Measurements from ENCODE around the gene CSTF2T.

CSTF2T gene, protein sequence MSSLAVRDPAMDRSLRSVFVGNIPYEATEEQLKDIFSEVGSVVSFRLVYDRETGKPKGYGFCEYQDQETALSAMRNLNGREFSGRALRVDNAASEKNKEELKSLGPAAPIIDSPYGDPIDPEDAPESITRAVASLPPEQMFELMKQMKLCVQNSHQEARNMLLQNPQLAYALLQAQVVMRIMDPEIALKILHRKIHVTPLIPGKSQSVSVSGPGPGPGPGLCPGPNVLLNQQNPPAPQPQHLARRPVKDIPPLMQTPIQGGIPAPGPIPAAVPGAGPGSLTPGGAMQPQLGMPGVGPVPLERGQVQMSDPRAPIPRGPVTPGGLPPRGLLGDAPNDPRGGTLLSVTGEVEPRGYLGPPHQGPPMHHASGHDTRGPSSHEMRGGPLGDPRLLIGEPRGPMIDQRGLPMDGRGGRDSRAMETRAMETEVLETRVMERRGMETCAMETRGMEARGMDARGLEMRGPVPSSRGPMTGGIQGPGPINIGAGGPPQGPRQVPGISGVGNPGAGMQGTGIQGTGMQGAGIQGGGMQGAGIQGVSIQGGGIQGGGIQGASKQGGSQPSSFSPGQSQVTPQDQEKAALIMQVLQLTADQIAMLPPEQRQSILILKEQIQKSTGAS

GRCh38 chr10:51699475-51700227 lies at the start of gene CSTF2T:
Gene CSTF2T (minus strand): TSS chr10:51699595. CDS start chr10:51699549, 46 bp downstream.
- DNase-seq, result peak; percentile 97

DNA sequence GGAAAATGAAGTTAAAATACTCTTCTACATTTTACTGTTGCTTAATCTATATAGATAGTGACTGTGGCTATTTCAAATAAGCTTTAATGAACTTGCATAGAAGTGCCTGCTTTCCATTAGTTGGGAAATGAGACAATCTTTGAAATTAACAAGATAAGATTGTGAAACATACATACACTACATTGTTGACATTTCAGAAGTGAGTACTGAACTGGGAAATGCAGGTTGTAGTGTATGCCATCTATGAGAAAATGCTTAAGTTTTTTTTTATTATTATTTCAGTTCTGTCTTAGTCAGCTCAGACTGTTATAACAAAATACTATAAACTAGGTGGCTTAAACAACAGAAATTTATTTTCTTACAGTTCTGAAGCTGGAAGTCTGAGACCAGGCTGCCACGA lies 49.6 kb upstream of the CSTF2T start:
- no peak for DNase-seq

DNA sequence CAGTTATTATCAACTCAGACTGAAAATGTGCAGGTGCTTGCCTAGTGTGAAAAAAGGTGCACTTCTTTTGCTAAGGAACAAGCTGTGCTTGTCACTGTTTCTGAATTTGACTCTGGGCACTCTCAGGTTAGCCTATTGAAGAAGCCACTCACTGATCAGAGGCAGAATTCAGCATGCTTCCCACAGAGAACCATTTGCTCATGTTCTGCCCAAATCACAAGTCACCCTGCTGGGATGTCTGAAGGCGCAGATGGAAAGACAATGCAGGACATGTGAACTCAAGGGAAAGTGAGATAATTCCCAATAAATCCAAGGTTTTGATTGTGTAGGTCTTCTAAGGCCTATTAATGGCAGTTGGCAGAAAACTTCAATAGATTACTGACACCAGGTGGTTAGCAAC lies 47.8 kb upstream of the CSTF2T start:
- DNase-seq, result no peak

- DNase-seq, result no peak
Measured at GRCh38 chr10:51745397-51745796, 46.0 kb upstream of the CSTF2T start.

GRCh38 chr10:51744235-51745000 lies 45.0 kb upstream of the CSTF2T start:
- no peak for DNase-seq

DNA sequence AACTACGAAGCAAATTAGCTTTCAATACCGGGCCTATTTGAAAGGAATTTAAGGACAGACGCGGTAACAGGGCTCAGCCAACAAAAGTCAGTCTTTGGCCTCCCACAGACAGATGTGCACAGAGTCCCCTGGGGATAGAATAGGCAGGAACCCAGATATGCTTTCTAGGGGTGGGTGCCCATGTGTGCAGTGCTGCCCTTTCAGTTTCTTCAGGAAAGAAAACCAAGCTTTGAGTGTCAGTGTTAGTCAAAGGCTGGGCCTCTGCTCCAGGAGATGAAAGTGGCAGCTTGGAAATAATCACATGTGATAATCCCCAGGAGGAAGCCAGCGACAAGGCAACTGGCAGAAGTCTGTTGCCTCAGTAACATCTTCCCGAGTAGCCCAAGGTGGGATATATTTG lies 43.8 kb upstream of the CSTF2T start:
- peak; percentile 52 for DNase-seq

DNA sequence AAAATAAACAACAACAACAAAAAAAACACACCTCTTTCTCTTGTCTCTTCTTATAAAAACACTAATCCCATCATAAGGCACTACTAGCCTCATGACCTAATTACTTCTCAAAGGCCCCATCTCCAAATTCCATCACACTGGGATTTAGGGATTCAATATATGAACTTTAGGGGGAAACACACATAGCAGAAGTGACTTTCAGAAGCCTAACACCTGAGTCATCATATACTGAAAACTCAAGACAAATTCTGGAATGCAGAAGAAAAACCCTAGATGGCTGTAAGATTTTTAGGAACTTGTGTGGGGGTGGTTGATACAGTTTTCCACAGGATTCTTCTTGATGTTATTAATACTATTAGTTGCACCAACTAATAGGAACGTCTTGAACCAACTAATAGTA lies 33.7 kb upstream of the CSTF2T start:
- DNase-seq, result no peak

DNA sequence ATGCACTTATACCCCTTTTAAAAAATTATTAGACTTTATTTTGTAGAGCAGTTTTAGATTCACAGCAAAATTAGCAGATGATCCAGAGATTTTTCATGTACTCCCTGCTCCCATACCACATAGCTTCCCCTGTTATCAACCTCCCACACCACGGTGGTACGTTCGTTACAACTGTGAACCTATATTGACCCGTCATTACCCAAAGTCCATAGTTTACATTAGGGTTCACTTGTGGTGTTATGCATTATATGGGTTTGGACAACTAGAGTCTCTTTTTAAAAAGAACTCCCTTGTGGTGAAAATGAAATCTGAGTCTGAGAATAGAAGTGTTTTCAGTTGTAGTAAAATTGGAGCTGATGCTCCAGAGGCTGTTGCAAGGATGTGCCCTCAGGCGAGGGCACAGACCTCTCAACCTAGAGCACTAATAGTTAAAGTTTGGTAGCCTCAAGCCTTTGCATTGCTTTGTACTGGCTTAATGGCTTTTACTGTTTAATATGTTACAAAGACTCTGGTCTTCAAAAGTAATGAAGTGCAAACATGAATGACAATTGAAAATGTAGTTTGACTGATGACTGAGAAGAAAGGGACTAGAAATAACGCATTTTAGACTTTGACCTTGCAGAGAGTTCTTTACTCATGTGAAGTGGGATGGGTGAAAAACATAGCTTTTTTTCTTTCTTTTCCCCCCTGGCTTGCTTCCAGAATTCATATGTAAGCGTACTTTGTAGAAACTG lies 30.6 kb upstream of the CSTF2T start:
- DNase-seq, result no peak

DNA sequence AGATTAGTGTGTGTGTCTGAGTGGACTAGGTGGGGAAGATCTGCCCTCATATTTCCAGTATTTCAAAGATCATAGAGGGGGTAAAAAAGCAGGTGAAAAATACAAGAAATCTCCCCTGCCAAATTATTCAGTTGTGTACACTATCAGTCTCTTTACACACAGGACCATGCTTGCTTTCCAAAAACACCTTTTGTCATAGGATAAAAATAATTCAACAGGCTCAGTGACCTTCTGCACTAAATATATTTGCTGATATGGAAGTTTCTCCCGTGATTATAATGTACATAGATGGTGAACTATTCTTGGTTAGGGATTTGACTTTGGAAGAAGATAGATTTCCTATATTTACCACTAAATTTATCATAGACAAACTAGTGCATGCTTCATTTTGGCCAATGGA lies 24.6 kb upstream of the CSTF2T start:
- no peak for DNase-seq

- no peak for DNase-seq
Measured at GRCh38 chr10:51718804-51719291, 19.5 kb upstream of the CSTF2T start.

GRCh38 chr10:51716981-51717380 lies 17.6 kb upstream of the CSTF2T start:
- no peak for DNase-seq

- no peak for DNase-seq
Measured at GRCh38 chr10:51711519-51711891, 12.1 kb upstream of the CSTF2T start.

DNA sequence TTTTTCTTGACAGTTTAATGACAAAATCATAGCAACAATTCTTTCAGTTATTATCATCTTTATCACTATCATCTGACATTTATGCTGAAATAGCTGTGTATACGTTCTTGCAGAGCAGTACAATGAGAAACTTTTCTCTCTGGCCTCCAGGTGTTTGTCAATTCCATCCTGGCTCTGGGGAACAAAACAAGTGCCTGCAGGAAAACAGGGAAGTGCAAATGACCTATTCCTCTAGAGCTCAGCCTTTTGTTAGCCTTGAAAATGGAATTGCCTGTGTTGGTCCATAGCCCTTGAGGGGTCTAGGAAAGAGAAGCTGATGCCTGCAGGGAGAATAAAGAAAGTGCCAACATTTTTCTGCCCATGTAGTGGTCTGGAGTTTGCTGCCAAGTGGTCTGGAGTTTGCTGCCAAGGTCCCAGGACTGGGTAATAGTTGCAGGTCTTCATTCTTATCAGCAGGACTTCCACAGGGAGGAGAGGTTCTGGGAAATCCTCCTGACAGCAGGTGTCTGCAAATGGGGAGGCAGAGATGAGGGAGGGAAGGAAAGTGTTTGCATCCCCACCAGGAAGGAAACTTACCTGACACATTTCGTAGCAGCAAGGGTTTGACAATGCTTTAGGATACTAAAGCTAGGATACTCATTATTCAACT lies 10.1 kb upstream of the CSTF2T start:
- DNase-seq, result no peak

DNA sequence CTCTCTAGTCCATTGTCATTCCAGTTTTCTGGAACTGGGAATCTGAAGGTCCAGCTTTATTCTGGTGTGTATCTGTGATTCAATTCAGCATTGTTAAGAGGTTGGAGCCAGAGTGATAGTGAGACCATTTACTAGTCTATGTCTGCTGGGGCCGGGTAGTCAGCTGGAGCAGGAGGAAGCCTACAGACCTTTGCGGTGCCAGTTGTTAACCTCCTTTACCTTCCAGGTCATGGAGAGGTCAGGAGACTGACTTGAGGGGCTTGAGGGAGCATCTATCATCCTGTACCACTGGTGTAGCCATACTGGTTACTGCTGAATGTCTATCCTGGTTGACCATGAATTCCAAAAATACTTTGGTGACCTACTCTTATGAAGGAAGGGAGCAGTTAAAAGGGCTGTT lies 9.2 kb upstream of the CSTF2T start:
- DNase-seq, result no peak

DNA sequence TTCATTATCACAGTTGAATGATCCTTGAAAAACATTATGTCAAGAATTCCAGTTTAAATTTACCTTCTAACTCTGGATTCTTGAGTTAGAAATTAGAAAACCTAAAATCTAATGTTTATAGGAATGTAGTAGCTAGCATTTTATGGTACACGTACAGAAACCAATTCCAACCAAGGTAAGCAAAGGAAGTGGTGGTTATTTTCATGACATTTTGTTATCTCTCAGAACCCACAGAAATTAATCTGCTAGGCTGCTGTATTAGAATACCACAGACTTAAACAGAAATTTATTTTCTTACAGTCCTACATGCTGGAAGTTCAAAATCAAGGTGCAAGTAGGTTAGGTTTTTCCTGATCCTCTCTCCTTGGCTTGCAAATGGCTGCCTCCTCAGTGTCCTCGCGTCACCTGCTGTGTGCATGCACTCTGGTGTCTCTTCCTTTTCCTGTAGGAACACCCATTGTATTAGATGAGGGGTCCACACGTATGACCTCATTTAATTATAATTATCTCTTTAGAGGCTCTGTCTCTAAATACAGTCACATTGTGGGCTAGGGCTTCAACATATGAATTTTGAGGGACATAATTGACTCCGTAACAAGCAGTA lies 8.5 kb upstream of the CSTF2T start:
- DNase-seq, result no peak

- DNase-seq, result no peak
Measured at GRCh38 chr10:51707392-51707791, 8.0 kb upstream of the CSTF2T start.

GRCh38 chr10:51706225-51706624 lies 6.8 kb upstream of the CSTF2T start:
- DNase-seq, result no peak

- no peak for DNase-seq
Measured at GRCh38 chr10:51705774-51706173, 6.4 kb upstream of the CSTF2T start.

DNA sequence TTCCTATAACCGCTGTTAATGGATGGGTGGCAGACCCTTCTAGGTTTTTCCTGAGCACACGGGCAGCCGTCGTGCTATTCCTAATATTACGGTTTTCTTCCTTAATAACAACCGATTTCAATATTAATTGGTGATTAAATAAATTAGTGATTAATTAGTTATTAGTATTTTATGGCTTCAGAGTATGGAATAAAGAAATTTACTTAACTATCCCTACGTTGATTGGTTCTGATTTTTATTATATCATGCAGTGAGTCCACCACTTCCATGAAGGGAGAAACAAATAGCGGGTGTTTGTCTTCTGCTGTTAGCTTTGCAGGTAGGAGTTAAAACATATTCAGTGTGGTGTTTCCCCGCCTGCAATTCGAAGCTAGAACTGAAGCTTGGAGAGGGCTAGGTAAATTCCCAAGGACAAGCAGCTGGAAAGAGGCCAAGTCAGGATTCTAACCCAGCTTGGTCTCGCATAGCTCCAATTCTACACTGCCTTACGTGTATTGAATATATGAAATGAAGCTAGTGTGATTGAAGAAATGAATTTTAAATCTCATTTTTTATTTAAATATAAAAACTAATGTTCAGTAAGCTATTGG lies 928 bp upstream of the CSTF2T start:
- DNase-seq, result no peak

DNA sequence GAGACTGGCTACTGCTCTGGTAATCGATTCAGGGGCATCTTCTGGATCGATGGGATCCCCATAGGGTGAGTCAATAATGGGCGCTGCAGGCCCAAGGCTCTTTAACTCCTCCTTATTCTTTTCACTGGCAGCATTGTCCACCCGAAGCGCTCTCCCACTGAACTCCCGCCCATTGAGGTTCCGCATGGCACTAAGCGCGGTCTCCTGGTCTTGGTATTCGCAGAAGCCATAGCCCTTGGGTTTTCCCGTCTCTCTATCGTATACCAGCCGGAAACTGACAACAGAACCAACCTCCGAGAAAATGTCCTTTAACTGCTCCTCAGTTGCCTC lies 285 bp downstream of the CSTF2T start:
- DNase-seq, result no peak

- DNase-seq, result no peak
Measured at GRCh38 chr10:51698473-51699063, 827 bp downstream of the CSTF2T start.

Data from retina (tissue), 1 donor.